ENCODE data around the gene PPP1CA. TPM values are rescaled to one million over a fixed set of nuclear protein-coding genes. Genes with fewer than 3 reads are reported as not detected.

PPP1CA gene
- total and polyA plus RNA-seq, 8 donors = 49.0 to 72.8 (median 62.9) TPM

GRCh38 chr11:67366546-67366945 lies 35.1 kb downstream of the PPP1CA start:
- no peak overlapping the region for H3K4me3 ChIP-seq
- H3K36me3 ChIP-seq = no peaks in the 10 kb centered on the region
- no peak for TF ChIP-seq CTCF (IDR thresholded peaks at IDR 0.05)
- WGBS, 2 donors = 67 to 72% methylated on average over 7 to 8 of the region's 8 CpGs
- intact Hi-C loops (cut with DNase I) = no loop called here
- H3K4me1 ChIP-seq = peaks cover 0 to under 1% (median 0%) of the 10 kb centered on the region in 3 donors
- H3K9me3 ChIP-seq = no peaks in the 10 kb centered on the region
- no peak overlapping the region for H3K27ac ChIP-seq
- ATAC-seq (peak in 1 of 4 donors; percentile 13), DNase-seq (no peak), FAIRE-seq (no peak)
- H3K27me3 ChIP-seq = no peaks in the 10 kb centered on the region

GRCh38 chr11:67365736-67366444 lies 35.8 kb downstream of the PPP1CA start:
- H3K9me3 ChIP-seq = no peaks in the 10 kb centered on the region
- H3K27me3 ChIP-seq = no peaks in the 10 kb centered on the region
- no peak for TF ChIP-seq CTCF (IDR thresholded peaks at IDR 0.05)
- no peak for FAIRE-seq
- no peaks in the 10 kb centered on the region for H3K4me1 ChIP-seq
- WGBS, 2 donors = 77 to 78% methylated on average over 14 of the region's 14 CpGs
- no peaks in the 10 kb centered on the region for H3K36me3 ChIP-seq
- DNase-seq = no peak
- intact Hi-C loops (cut with DNase I) = no loop called here
- no peak overlapping the region for H3K4me3 ChIP-seq
- H3K27ac ChIP-seq = no peak overlapping the region
- no peak for ATAC-seq

- no peak for FAIRE-seq
- H3K27me3 ChIP-seq = no peaks in the 10 kb centered on the region
- H3K9me3 ChIP-seq = no peaks in the 10 kb centered on the region
- ATAC-seq = no peak
- no peak overlapping the region for H3K4me3 ChIP-seq
- TF ChIP-seq CTCF (IDR thresholded peaks at IDR 0.05) = no peak
- H3K36me3 ChIP-seq = no peaks in the 10 kb centered on the region
- no peak overlapping the region for H3K27ac ChIP-seq
- 87 to 88% methylated on average over 24 of the region's 24 CpGs for WGBS, 2 donors
- H3K4me1 ChIP-seq = no peaks in the 10 kb centered on the region
- intact Hi-C loops (cut with DNase I) = no loop called here
- DNase-seq = no peak
Measured at GRCh38 chr11:67364783-67365722, 36.6 kb downstream of the PPP1CA start.

GRCh38 chr11:67364169-67364568 lies 37.5 kb downstream of the PPP1CA start:
- no peaks in the 10 kb centered on the region for H3K4me1 ChIP-seq
- no peak for FAIRE-seq
- H3K27ac ChIP-seq = no peak overlapping the region
- intact Hi-C loops (cut with DNase I) = no loop called here
- no peak for ATAC-seq
- no peak overlapping the region for H3K4me3 ChIP-seq
- no peaks in the 10 kb centered on the region for H3K36me3 ChIP-seq
- no peak for TF ChIP-seq CTCF (IDR thresholded peaks at IDR 0.05)
- no peaks in the 10 kb centered on the region for H3K27me3 ChIP-seq
- 86 to 92% methylated on average over 3 of the region's 3 CpGs for WGBS, 2 donors
- H3K9me3 ChIP-seq = no peaks in the 10 kb centered on the region
- DNase-seq = no peak

Data from pancreas (tissue), 10 donors.